NAMALWA (cell line): ENCODE results near the gene CHAF1A.

ENCODE experiments used
- DNase-seq: peaks from one replicate; pipeline ENCODE4 v3.0.0-alpha.2; 2015; ENCODE audit warnings: low spot score

CHAF1A gene

GRCh38 chr19:4380254-4380727 lies 22.1 kb upstream of the CHAF1A start:
- DNase-seq = peak; percentile 39

- no peak for DNase-seq
Observed at GRCh38 chr19:4385291-4386040, 17.0 kb upstream of the CHAF1A start.

- DNase-seq = no peak
Observed at GRCh38 chr19:4386041-4386782, 16.2 kb upstream of the CHAF1A start.

- no peak for DNase-seq
Observed at GRCh38 chr19:4388337-4389063, 13.9 kb upstream of the CHAF1A start.

- DNase-seq = no peak
Observed at GRCh38 chr19:4389064-4389375, 13.4 kb upstream of the CHAF1A start.

GRCh38 chr19:4389511-4390016 lies 12.9 kb upstream of the CHAF1A start:
- DNase-seq = no peak

- no peak for DNase-seq
Observed at GRCh38 chr19:4390017-4390566, 12.3 kb upstream of the CHAF1A start.

GRCh38 chr19:4390567-4391305 lies 11.7 kb upstream of the CHAF1A start:
- DNase-seq = no peak

- no peak for DNase-seq
Observed at GRCh38 chr19:4391306-4391693, 11.1 kb upstream of the CHAF1A start.

GRCh38 chr19:4391701-4392483 lies 10.5 kb upstream of the CHAF1A start:
- no peak for DNase-seq

- no peak for DNase-seq
Observed at GRCh38 chr19:4393947-4394590, 8.4 kb upstream of the CHAF1A start.

GRCh38 chr19:4396949-4397783 lies 5.3 kb upstream of the CHAF1A start:
- DNase-seq = no peak

GRCh38 chr19:4399812-4400134 lies 2.7 kb upstream of the CHAF1A start:
- peak; percentile 59 for DNase-seq

- peak; percentile 91 for DNase-seq
Observed at GRCh38 chr19:4400135-4400936, 2.1 kb upstream of the CHAF1A start, which contains the start of gene SH3GL1. Gene SH3GL1, minus strand, starts transcription at chr19:4400547. Its CDS starts 179 bp downstream, at chr19:4400368.

GRCh38 chr19:4401769-4402170 lies 670 bp upstream of the CHAF1A start:
- DNase-seq = no peak

GRCh38 chr19:4403005-4403761 lies 743 bp downstream of the CHAF1A start:
- peak; percentile 33 for DNase-seq

GRCh38 chr19:4405977-4406376 lies 3.5 kb downstream of the CHAF1A start:
- no peak for DNase-seq

GRCh38 chr19:4406626-4407025 lies 4.2 kb downstream of the CHAF1A start:
- no peak for DNase-seq
